CD4-positive, alpha-beta T cell treated with Interleukin-21 for 1 hour (primary cell): Measurements from ENCODE around the gene FILIP1L.

Experiments used
- DNase-seq: peaks from one replicate; pipeline ENCODE4 v3.0.0-alpha.2; 2020

Gene FILIP1L

DNA sequence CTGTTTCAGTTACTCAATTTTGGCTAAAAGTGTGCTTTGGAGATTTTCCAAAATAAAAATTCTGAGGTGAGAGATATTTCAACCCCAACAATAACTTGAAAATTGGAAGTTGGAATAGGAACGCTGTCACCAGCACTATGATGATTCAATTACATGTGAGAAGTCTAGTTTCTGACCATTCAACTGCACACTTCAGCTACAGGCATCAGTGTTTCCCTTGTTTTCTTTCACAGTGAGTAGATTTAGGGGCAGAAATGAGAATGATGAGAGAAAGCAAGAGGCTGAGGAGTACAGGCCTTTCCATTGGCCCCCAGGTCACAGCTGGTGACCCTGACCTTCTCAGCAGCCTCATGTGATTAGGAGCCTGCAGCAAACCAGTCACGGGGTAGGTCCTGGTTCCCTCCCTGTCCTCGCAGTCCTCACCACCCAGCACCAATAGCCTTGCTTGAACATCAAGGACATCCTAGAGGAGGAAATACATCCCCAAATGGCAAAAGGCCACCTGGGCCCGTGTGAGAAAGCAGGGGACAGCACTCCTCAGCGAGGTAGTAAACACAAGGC lies 10.0 kb upstream of the FILIP1L start:
- no peak for DNase-seq

DNA sequence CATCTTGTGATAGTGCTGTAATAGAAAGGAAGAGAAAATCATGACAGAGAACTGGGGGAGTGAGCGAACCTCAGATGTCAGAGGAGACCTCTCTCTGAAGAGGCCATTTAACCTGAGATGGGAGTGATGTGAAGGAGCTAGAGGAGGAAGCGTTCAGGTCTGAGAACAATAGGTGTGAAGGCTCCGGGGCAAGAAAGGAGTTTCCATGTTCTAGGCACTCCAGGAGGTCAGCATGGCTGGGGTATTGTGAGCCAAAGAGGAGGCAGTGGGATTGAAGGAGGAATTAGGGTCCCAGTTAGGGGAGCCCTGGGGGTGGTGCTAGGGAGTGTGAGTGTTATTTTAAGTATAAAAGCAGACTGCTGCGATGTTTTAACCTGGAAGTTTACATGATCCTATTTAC lies 8.8 kb upstream of the FILIP1L start:
- DNase-seq = no peak

GRCh38 chr3:100122321-100122720 lies 8.0 kb upstream of the FILIP1L start:
- DNase-seq = no peak

DNA sequence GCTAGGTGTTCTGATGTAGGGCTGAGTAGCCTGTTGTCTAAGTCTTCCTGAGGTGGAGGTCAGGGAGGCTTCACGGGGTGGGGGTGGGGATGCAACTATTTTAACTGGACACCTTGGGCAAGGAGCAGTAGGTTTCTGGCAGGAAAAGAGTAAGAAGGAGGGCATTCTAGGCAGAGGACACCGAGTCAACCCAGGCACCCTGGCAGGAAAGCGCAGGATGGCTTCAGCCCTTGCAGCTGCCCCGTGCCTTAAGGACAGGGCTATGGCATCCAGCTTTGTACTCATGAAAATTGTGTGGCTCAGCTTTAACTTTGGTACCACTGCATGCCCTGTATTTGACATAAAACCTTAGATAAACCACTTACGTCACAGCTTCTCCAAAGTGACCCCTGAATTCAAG lies 6.4 kb upstream of the FILIP1L start:
- no peak for DNase-seq

GRCh38 chr3:100120012-100120411 lies 5.7 kb upstream of the FILIP1L start:
- DNase-seq = no peak

- DNase-seq = no peak
Measured at GRCh38 chr3:100117093-100117492, 2.8 kb upstream of the FILIP1L start.

DNA sequence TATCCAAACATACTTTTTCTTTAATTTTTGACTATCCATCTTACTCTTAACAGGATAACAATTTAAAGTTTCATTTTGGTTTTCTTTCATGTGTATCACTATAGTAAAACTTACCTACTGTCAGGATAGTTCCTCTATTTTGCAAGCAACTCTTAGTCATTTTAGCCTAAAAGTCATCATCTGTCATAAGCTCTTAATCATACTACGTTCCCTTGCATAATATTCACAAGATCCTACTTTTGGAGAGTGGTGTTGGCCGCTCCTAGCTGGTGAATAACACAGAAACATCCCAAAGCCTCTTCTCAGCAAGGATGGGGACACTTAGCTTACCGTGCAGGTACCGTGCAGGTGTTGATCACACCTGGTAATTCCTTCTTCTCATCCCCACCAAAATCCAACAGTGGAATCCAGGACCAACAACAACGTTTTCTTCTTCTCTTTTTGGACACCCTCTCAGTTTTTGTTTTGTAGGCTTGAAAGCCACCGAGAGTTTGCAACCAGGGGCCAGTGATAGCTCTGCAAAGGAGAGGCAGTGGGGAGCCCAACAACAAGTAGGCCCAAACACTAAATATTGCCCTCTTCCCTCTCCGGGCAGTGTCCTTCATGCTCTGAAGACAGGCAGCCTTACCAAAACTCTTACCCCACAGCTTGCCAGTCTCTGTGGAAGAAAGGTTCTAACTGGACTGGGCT lies 433 bp downstream of the FILIP1L start:
- DNase-seq = no peak

- DNase-seq = no peak
Measured at GRCh38 chr3:100111728-100112127, 2.6 kb downstream of the FILIP1L start.

- DNase-seq = no peak
Measured at GRCh38 chr3:100110162-100110561, 4.1 kb downstream of the FILIP1L start.

DNA sequence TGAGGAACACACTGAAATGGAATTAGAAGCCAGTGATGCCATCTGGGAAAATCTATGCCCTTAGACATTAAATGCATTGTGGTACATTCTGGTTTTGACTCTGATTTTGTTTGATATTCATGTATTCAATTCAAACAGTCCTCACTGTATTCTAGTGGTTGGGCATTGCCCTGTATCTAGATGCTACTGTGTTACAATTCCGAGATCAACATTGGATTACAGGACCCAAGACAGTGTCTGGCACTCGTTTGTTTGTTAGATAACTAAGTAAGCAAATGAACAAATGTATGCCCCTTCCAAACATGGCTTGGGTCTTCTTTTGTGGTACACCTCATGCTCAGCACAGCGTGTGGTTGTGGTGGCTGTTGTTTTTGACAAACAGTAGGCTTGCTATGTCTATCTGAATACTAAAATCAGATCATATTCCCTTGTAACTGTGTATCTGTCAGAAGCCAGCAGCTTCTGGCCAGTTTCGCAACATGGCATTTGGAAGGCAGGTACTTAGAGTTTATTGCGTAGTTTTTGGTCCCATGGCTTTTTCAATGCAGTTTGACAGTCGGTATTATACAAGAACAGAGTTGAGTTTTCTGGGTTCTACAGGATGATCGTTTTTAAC lies 5.7 kb downstream of the FILIP1L start:
- no peak for DNase-seq

DNA sequence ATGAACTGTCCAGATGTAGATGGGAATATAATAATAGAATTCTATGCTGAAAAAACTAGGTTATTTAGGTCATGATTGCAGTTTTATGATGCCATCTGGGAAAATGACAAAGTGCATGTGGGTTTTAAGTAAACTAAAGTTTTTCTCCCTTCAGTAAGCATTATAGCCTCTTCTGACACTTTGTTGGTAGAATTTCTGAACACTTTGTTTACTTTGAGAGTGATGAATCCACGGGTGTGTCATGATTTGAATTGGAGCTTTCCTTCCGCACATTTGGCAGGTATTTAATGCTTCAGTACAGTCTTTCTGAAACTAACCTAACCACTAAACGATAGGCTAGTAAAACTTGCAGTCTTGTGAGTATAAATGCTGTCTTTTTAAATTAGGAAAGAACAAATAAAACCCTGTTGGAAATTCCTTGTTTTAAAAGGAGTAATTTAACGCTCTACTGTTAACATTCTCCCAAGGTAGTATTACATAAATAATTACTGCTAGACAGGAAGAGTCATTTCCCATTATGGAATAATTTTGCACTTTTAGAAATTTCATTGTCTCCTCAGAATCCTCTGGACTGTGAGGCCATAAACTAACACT lies 7.0 kb downstream of the FILIP1L start:
- DNase-seq = no peak

DNA sequence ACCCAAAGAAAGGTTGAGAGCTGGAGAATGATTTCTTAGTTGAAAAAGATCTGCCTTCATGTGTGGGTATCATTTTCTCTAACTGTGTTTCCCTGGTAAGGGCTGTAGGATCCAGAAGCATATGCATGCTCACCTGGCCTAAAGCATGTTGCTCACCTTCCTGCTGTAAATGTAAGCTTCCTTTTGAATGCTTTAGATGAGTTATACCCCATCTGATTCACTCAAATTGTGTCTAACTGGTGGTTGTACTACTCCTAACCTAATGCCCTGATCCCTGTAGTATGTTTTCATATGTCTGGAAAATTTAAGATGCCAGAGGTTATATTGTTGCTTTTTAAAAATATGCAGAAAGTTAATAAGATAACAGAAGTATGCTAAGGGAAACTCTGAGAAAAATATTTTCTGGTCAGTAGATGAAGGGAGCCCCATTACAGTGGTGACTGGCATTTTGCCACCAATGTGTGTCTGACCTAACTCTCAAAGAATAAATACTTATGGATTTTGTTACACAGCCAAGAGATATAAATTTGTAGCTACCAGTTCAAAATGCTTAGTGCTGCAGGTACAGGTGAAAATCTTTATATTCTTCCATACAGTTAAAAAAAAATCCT lies 7.7 kb downstream of the FILIP1L start:
- DNase-seq = no peak

DNA sequence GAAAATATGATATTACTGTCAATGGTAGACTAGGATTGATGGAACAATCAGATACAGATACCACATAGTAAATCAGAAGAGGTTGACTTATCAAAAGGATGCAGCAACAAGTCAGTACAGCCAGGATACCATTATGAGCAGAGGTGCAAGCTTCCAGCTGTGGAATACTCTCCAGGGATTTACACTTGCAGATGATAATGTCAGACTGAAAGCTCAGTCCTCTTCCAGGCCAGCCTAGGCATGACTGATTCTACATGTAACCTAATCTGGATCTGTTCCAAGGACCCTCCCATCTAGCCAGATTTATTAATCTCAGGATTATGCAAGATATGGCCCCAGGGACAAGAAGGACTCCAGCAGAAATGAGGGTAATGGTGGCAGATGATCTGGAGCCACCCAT lies 8.2 kb downstream of the FILIP1L start:
- DNase-seq = no peak

DNA sequence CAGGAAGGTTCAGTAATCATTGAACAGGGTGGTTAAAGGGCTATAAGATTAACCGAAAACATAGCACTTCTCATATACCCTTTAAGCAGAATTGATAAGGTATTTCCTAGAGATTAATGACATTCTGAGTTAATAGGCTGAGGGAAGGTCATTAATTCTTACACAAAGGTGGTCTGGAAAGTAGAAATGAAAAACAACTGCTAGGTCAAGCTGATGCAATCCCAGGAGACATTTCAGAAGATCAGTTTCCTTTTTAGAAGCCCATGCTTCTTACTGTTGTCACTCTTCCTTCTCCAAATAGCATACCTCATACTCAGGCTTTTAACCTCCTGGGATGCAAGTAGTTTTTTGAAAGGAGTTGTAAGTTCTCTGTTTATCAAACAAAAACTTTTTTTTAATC lies 8.8 kb downstream of the FILIP1L start:
- no peak for DNase-seq

DNA sequence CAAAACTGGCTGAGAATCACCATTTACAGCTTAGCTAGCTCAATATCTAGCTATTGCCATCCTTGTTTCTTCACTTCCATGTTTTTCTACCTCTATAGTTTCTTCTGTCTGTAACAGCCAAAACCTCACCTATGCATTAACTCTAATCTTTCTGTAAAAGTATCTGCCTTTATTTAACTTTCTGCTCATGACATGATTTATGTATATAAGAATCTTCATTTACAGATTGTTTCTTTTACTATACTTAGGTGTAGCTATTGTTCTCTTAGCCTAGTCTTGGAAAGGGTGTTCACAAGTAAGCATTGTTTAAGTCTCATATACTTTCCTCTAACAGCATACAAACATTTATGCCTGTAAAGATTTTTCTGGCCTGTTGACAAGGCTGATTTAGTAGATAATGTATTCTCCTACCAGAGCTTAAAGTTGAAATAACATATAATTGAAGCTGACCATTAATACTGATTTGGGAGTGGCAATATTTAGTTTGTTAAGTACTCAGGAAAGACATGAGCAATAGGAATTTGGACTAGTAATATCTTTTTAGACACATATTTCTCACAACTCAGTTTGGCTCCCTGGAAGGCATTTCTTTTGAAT lies 9.4 kb downstream of the FILIP1L start:
- no peak for DNase-seq

GRCh38 chr3:100104442-100104798 lies 9.9 kb downstream of the FILIP1L start:
- DNase-seq = no peak

DNA sequence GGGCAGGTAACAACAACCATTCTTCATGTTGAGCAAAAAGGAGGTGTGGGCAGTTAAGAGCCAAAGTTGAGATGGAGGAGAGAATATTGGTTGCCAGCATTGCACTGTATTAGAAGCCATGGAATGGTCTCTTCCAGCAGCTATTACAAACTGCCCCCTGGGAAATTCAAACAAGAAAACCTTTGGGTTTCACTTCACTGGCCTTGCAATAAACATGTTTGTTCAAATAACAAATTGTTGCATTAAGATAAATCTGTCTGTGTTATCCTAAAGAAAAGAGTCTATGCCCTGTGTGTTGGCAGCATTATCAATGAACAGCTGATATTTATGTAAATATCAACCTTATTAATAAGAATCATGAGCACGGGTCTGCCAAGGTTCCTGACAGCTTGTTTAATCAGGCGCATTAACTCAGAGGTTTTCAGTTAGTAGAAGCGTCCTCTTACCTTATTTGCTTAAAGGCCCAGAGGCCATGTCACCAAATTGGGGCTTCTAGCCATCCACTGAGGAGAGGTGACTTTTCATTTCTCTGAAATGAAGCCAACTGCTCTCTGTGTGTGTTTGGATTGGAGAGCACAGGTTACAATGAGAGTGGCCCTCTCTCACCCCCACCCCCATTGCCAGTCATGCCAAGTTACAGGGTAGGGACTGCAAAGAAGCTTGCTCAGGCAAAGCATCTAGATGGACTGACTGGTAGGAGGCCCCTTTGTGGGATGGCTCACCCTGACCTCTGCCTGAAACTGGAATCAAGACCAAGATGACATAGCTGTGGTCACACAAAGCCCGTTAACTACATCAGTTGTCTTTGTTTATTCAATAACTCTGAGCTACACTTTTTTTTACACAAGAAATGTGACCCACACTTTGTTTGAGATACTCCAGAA lies 10.5 kb downstream of the FILIP1L start:
- DNase-seq = no peak

GRCh38 chr3:100102757-100103156 lies 11.5 kb downstream of the FILIP1L start:
- DNase-seq = no peak

DNA sequence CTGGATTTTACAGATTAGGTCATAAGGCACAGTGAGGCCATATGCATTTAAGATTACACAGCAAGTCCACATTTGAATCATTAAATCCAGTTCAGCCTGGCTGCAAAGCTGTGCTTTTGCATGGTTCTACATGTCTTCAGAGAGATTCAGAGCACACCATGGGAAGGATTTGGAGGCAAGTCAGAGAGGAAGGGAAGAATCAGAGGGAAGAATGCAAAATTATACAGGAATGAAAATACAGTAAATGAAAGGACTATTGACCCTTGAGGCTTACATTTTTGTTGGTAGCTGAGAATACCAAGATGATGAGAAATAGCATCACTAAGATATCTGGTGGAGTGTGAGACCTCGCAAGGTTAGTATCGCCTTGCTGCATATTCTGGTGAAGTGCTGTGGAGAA lies 13.9 kb downstream of the FILIP1L start:
- DNase-seq = no peak

DNA sequence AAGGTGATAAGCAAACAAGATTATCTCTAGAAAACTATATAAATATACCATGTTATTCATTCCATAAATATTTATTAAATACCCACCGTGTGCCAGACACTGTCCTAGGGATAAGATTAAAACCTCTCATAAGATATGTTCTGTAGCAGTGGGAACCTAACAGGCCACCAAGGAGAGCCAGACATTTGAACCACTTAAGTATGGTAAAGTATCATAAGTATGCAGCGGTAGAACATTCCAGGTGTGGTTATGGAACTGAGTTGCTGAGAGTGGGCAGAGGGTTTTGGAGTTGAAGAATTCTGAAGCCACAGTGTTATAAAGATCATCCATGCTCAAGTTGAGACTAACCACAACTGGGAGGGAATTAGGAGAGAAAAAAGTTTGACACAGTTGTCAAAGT lies 14.7 kb downstream of the FILIP1L start:
- DNase-seq = no peak

DNA sequence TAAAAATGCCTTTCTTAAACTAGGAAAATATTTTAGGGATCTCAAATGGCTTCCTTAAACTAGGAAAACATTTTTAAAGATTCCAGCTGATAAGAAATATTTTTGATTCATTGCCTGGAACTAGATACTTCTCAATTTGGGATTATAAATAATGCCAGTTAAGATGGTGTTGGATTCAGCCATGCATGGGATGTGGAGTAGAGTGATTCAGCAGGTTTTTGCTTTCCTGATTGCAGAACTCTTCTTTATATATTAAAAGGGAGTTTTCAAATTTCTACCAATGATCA lies 15.6 kb downstream of the FILIP1L start:
- no peak for DNase-seq

DNA sequence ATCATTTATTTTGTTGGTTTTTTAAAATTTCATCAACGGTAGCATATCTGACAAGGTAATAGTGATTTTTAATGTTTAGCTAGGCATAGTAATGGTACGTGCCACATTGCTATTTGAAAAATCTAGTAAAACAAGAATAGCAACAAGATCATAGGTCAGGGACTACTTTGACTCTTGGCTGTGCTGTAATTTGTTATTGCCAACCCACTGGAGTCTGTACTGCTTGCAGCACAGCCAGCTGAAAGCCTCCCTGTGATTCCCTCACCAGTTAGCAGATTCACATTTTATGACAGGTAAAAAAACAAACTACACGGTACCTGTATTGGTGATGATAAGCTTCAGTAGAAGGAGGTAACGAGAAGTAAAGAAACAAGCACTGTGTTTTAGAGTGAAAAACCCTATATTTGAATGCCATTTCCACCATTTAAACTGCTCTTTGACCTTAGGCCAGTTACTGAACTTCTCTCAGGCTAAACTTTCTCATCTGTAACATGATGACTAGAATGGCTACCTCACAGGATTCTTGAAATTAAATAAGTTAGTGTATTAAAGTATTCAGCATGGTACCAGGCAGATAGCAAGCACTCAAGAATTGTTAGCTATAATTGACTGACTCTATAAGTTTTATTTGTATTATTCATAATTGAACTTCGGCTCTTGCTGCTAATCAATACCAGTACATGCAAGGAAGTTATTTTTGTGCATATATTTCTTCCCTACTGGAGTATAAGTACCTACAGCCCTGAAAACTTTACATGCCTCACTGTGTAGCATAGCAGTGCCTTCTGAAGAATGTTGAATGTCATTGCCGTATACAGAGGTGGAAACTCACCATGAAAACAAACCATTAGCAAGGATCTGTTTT lies 16.1 kb downstream of the FILIP1L start:
- DNase-seq = no peak
